H9 (cell line): Measurements from ENCODE around the gene ARHGDIA. TPM values are rescaled to one million over a fixed set of nuclear protein-coding genes. Genes with fewer than 3 reads are reported as not detected.

ENCODE experiments used
- DNase-seq: peaks from one replicate; pipeline ENCODE4 v3.0.0-alpha.2; 2017
- H2AFZ ChIP-seq: one replicate; pipeline ENCODE4 v1.6.1; 2013; ENCODE audit warnings: mild to moderate bottlenecking, low read length, control low read depth, moderate library complexity
- H2AK5ac ChIP-seq: 2 replicates; pipeline ENCODE4 v1.6.1; 2013; ENCODE audit warnings: low read length, control low read depth, mixed read lengths; ENCODE audit not compliant: insufficient read length
- H2BK120ac ChIP-seq: one replicate; pipeline ENCODE4 v1.6.1; 2013; ENCODE audit warnings: low read depth, mild to moderate bottlenecking, low read length, control low read depth, inconsistent platforms; ENCODE audit not compliant: poor library complexity, severe bottlenecking
- H2BK12ac ChIP-seq: 2 replicates; pipeline ENCODE4 v1.6.1; 2013; ENCODE audit warnings: low read length, control low read depth, mixed read lengths, low read depth; ENCODE audit not compliant: insufficient read length
- H2BK15ac ChIP-seq: 2 replicates; pipeline ENCODE4 v1.6.1; 2013; ENCODE audit warnings: low read depth, low read length, control low read depth
- H2BK20ac ChIP-seq: one replicate; pipeline ENCODE4 v1.6.1; 2013; ENCODE audit warnings: low read depth, mild to moderate bottlenecking, low read length, control low read depth, inconsistent platforms; ENCODE audit not compliant: poor library complexity, severe bottlenecking
- H2BK5ac ChIP-seq: 2 replicates; pipeline ENCODE4 v1.6.1; 2013; ENCODE audit warnings: low read length, control low read depth, mixed read lengths; ENCODE audit not compliant: insufficient read length
- H3K14ac ChIP-seq: 2 replicates; pipeline ENCODE4 v1.6.1; 2013; ENCODE audit warnings: low read length, control low read depth; ENCODE audit not compliant: insufficient read depth
- H3K18ac ChIP-seq: 2 replicates; pipeline ENCODE4 v1.6.1; 2013; ENCODE audit warnings: low read depth, mild to moderate bottlenecking, mixed read lengths, low read length, control low read depth; ENCODE audit not compliant: insufficient read length
- H3K23ac ChIP-seq: 2 replicates; pipeline ENCODE4 v1.6.1; 2013; ENCODE audit warnings: low read length, control low read depth, mixed read lengths, low read depth; ENCODE audit not compliant: insufficient read length
- H3K23me2 ChIP-seq: 2 replicates; pipeline ENCODE4 v1.6.1; 2013; ENCODE audit warnings: low read depth, mild to moderate bottlenecking, mixed read lengths, low read length, control low read depth; ENCODE audit not compliant: insufficient read length, poor library complexity, severe bottlenecking
- H3K27ac ChIP-seq: 2 replicates; pipeline ENCODE4 v1.5.1; 2013; ENCODE audit warnings: low read length, control low read depth, mixed read lengths, low read depth; ENCODE audit not compliant: insufficient read length
- H3K27me3 ChIP-seq: 2 replicates; pipeline ENCODE4 v1.6.1; 2013; ENCODE audit warnings: low read length, control low read depth, inconsistent platforms; ENCODE audit not compliant: insufficient read depth
- H3K4ac ChIP-seq: 2 replicates; pipeline ENCODE4 v1.6.1; 2013; ENCODE audit warnings: low read depth, mild to moderate bottlenecking, control low read depth, inconsistent platforms, low read length, moderate library complexity
- H3K4me1 ChIP-seq: 2 replicates; pipeline ENCODE4 v1.6.1; 2013; ENCODE audit warnings: low read length, control low read depth, inconsistent platforms; ENCODE audit not compliant: insufficient read depth
- H3K4me2 ChIP-seq: 2 replicates; pipeline ENCODE4 v1.6.1; 2013; ENCODE audit warnings: low read length, control low read depth, mixed read lengths; ENCODE audit not compliant: insufficient read length, insufficient read depth
- H3K56ac ChIP-seq: 2 replicates; pipeline ENCODE4 v1.6.1; 2013; ENCODE audit warnings: low read depth, mild to moderate bottlenecking, mixed read lengths, low read length, control low read depth; ENCODE audit not compliant: insufficient read length
- H3K79me1 ChIP-seq: 2 replicates; pipeline ENCODE4 v1.6.1; 2013; ENCODE audit warnings: low read depth, mild to moderate bottlenecking, moderate library complexity, low read length, control low read depth, inconsistent platforms; ENCODE audit not compliant: insufficient read depth, poor library complexity, severe bottlenecking
- H3K79me2 ChIP-seq: 2 replicates; pipeline ENCODE4 v1.6.1; 2013; ENCODE audit warnings: low read length, control low read depth, inconsistent platforms; ENCODE audit not compliant: insufficient read depth
- H3K9ac ChIP-seq: 2 replicates; pipeline ENCODE4 v1.6.1; 2013; ENCODE audit warnings: low read length, control low read depth, mixed read lengths; ENCODE audit not compliant: insufficient read length; ENCODE audit errors: extremely low read depth
- H3K9me3 ChIP-seq: one replicate; pipeline ENCODE4 v1.6.1; 2013; ENCODE audit warnings: low read depth, low read length, inconsistent platforms; ENCODE audit not compliant: control insufficient read depth
- H3T11ph ChIP-seq: one replicate; pipeline ENCODE4 v1.6.1; 2013; ENCODE audit warnings: mild to moderate bottlenecking, low read length, control low read depth, inconsistent platforms
- H4K20me1 ChIP-seq: one replicate; pipeline ENCODE4 v1.6.1; 2013; ENCODE audit not compliant: control insufficient read depth, insufficient read length, insufficient read depth
- H4K5ac ChIP-seq: 2 replicates; pipeline ENCODE4 v1.6.1; 2013; ENCODE audit warnings: low read depth, mild to moderate bottlenecking, mixed read lengths, low read length, control low read depth; ENCODE audit not compliant: insufficient read length
- H4K8ac ChIP-seq: replicated peaks from 2 replicates; pipeline ENCODE4 v1.6.1; 2013; ENCODE audit warnings: low read length, control low read depth, mixed read lengths, low read depth; ENCODE audit not compliant: insufficient read length
- H4K91ac ChIP-seq: 2 replicates; pipeline ENCODE4 v1.6.1; 2013; ENCODE audit warnings: low read depth, mild to moderate bottlenecking, moderate library complexity, mixed read lengths, low read length, control low read depth; ENCODE audit not compliant: insufficient read length
- H3K27ac Mint-ChIP-seq, 3 experiments: 2 replicates in 2 of 3; 3 replicates in 1 of 3; pipeline ENCODE4 v1.8.0; 2020 to 2021; ENCODE audit warnings: mixed read lengths in 3 of 3, mild to moderate bottlenecking in 1 of 3, moderate library complexity in 1 of 3
- H3K27me3 Mint-ChIP-seq: 2 replicates; pipeline ENCODE4 v1.8.0; 2021; ENCODE audit warnings: low read depth, mild to moderate bottlenecking, moderate library complexity, mixed read lengths
- H3K36me3 Mint-ChIP-seq, 3 experiments: 2 replicates in 2 of 3; 3 replicates in 1 of 3; pipeline ENCODE4 v1.8.0; 2020 to 2021; ENCODE audit warnings: low read depth in 3 of 3, mixed read lengths in 3 of 3; ENCODE audit not compliant: insufficient read depth in 1 of 3
- H3K4me1 Mint-ChIP-seq, 2 experiments: 2 replicates each; pipeline ENCODE4 v1.8.0; 2020; ENCODE audit warnings: mixed read lengths in 2 of 2
- H3K4me3 Mint-ChIP-seq, 2 experiments: 2 replicates in 1 of 2; 3 replicates in 1 of 2; pipeline ENCODE4 v1.8.0; 2020 to 2021; ENCODE audit warnings: mild to moderate bottlenecking in 2 of 2, mixed read lengths in 2 of 2, moderate library complexity in 1 of 2
- H3K9me3 Mint-ChIP-seq, 2 experiments: 2 replicates in 1 of 2; 3 replicates in 1 of 2; pipeline ENCODE4 v1.8.0; 2020; ENCODE audit warnings: mild to moderate bottlenecking in 2 of 2, mixed read lengths in 2 of 2, moderate library complexity in 1 of 2
- CTCF ChIP-seq: fragments of 200-600 bp; sonication (generic); conservative IDR thresholded peaks from 3 replicates; pipeline ENCODE4 v1.8.0; 2021; ENCODE audit warnings: antibody characterized with exemption, mild to moderate bottlenecking
- WGBS: extraction: QIAGEN DNeasy Blood & Tissue Kit; methylation state at CpG from one replicate; pipeline ENCODE4 v1.1.7; 2013; ENCODE audit warnings: missing lambda C conversion rate, low lambda C conversion rate, mixed read lengths; ENCODE audit not compliant: insufficient read length; ENCODE audit errors: extremely low coverage; 5-methylcytosine and 5-hydroxymethylcytosine counted together
- total RNA-seq: library from RNA; stranded (reverse); gene quantifications from 2 replicates; pipeline ENCODE4 v1.2.1, GENCODE V29; 2021

Gene ARHGDIA
- total RNA-seq, 1 experiment from 2014 or later = 247 TPM

- Histone ChIP-seq H3K23me2 (peaks cover 10% of the 10 kb centered on the region), H3K27me3 (no peaks in the 10 kb centered on the region), H3T11ph (no peak overlapping the region), H3K23ac (no peak overlapping the region), H4K5ac (no peak overlapping the region), H2BK20ac (no peak overlapping the region), H2BK15ac (no peak overlapping the region), H3K4me1 (peaks cover 3% of the 10 kb centered on the region; the same call in 1 of the 2 replicates), H2AFZ (no peak overlapping the region), H3K27ac (no peak overlapping the region), H3K14ac (no peak overlapping the region), H2AK5ac (no peak overlapping the region), H3K18ac (no peak overlapping the region), H3K56ac (no peak overlapping the region), H4K8ac (no peak overlapping the region), H2BK5ac (no peak overlapping the region), H3K9me3 (no peaks in the 10 kb centered on the region), H3K79me1 (peaks cover 13% of the 10 kb centered on the region), H2BK120ac (no peak overlapping the region), H3K79me2 (peaks cover 17% of the 10 kb centered on the region; the same call in 1 of the 2 replicates), H3K4me2 (no peak overlapping the region), H2BK12ac (no peak overlapping the region), H3K4ac (no peak overlapping the region), H3K9ac (no peak overlapping the region), H4K20me1 (peaks cover 2% of the 10 kb centered on the region), H4K91ac (no peak overlapping the region)
- H3K4me3 Mint-ChIP-seq = peak overlapping the region; percentile 54 to 72
- H3K9me3 Mint-ChIP-seq = peaks cover 0 to 3% of the 10 kb centered on the region in 2 experiments; a peak in 1 of 5 replicates
- no peak for TF ChIP-seq CTCF
- WGBS = no CpG with 5 or more reads among the region's 6 CpGs
- no peak for DNase-seq
- peaks cover 12 to 41% (median 39%) of the 10 kb centered on the region in 3 experiments; a peak in 6 of 7 replicates for H3K36me3 Mint-ChIP-seq
- peak overlapping the region in 1 of 3 experiments; percentile 18; a peak in 1 of 7 replicates for H3K27ac Mint-ChIP-seq
- H3K27me3 Mint-ChIP-seq = peaks cover 2% of the 10 kb centered on the region
- H3K4me1 Mint-ChIP-seq = peaks cover 17 to 32% of the 10 kb centered on the region in 2 experiments
These were observed 7.9 kb downstream of the ARHGDIA start for GRCh38 chr17:81863123-81863675.
